Measurements from ENCODE around the gene ADARB2.

Gene ADARB2

DNA sequence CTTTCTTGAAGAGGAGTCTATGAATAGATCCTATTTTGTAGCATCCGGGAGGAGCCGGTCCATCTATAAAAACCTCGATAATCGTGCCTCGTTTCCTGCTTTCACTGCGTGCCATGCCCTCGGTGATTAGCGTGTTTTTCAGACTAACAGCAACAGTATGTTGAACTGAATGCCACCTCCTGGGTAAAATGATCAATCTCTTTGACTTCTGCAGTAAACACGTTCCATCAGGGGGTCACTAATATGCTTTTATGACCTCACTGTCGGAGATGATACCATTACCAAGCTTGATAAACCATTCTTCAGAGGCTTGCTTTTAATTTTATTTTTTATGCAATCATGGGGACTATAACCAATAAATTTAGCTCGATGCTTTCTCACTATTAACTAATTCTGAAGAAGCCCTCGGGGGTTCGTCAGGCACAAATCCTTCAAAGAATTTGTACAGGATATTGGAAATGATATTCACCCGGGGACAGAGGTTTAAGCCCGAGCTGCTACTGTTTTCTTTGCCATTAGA lies 228.3 kb downstream of the ADARB2 start:
- no peak overlapping the region for H3K4me3 ChIP-seq (ENCODE audit: low read depth, low read length)

GRCh38 chr10:1508096-1508495 lies 229.2 kb downstream of the ADARB2 start:
- H3K4me3 ChIP-seq (ENCODE audit: low read depth, low read length): no peak overlapping the region

DNA sequence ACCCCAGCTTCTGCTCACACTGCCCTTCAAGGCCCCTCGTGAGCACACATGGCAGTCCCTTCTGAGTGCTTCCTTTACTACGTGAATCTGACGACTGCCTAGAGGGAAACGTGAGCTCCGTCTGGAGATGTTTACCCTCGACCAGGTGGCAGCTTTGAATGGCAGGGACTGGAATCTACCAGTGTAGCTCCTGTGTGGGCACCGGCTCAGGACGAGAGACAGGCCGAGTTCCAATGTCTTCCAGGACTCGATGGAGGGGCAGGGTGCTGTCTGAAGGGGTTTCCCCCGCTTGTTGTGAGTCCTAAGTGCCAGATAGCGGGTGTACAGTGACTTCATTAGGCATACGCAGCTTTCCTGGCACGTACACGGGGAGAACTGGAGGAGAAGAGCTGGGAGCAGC lies 229.9 kb downstream of the ADARB2 start:
- no peak overlapping the region for H3K4me3 ChIP-seq (ENCODE audit: low read depth, low read length)

DNA sequence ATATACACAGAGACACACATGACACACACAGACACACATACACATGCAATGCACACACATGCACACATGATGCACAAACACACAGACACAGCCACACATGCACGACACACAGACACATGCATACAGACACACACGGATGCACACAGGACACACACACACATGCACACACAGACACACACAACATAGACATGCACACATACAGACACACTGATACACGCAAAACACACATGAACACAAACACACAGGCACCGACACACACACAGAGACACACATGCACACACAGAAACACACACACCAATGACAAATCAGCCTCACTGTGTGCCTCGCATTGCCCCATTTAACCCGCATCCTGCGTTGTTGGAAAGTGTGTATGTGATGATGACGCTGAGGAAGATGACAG lies 232.4 kb downstream of the ADARB2 start:
- H3K4me3 ChIP-seq (ENCODE audit: low read depth, low read length): no peak overlapping the region

DNA sequence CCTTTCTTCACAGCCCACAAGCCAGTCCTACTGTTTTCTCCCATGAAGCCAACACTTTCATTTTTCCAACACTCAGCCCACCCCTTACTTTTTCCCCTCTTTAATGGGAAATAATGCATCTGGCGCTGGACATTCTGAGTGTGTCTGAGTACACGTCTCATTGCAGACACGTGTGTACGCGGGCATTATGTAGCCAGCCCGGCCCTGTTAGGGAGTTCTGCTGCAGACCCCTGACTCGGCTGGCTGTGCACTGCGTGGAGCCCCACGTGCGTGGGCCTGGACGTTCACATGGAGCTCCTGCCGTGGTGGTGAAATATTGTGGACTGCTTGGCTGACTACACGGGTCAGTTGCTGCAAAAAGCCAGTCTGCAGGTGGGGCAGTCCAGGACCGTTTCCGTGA lies 233.0 kb downstream of the ADARB2 start:
- no peak overlapping the region for H3K4me3 ChIP-seq (ENCODE audit: low read depth, low read length)

GRCh38 chr10:1502451-1502850 lies 234.9 kb downstream of the ADARB2 start:
- H3K4me3 ChIP-seq (ENCODE audit: low read depth, low read length): no peak overlapping the region

GRCh38 chr10:1499359-1499957 lies 237.9 kb downstream of the ADARB2 start:
- no peak overlapping the region for H3K4me3 ChIP-seq (ENCODE audit: low read depth, low read length)

- no peak overlapping the region for H3K4me3 ChIP-seq (ENCODE audit: low read depth, low read length)
Measured at GRCh38 chr10:1498746-1499358, 238.5 kb downstream of the ADARB2 start.

GRCh38 chr10:1495915-1496517 lies 241.3 kb downstream of the ADARB2 start:
- H3K4me3 ChIP-seq (ENCODE audit: low read depth, low read length): no peak overlapping the region

GRCh38 chr10:1492641-1493040 lies 244.7 kb downstream of the ADARB2 start:
- H3K4me3 ChIP-seq (ENCODE audit: low read depth, low read length): no peak overlapping the region

- H3K4me3 ChIP-seq (ENCODE audit: low read depth, low read length): no peak overlapping the region
Measured at GRCh38 chr10:1491901-1492300, 245.4 kb downstream of the ADARB2 start.

- H3K4me3 ChIP-seq (ENCODE audit: low read depth, low read length): no peak overlapping the region
Measured at GRCh38 chr10:1489801-1490200, 247.5 kb downstream of the ADARB2 start.

GRCh38 chr10:1488970-1489548 lies 248.3 kb downstream of the ADARB2 start:
- no peak overlapping the region for H3K4me3 ChIP-seq (ENCODE audit: low read depth, low read length)

DNA sequence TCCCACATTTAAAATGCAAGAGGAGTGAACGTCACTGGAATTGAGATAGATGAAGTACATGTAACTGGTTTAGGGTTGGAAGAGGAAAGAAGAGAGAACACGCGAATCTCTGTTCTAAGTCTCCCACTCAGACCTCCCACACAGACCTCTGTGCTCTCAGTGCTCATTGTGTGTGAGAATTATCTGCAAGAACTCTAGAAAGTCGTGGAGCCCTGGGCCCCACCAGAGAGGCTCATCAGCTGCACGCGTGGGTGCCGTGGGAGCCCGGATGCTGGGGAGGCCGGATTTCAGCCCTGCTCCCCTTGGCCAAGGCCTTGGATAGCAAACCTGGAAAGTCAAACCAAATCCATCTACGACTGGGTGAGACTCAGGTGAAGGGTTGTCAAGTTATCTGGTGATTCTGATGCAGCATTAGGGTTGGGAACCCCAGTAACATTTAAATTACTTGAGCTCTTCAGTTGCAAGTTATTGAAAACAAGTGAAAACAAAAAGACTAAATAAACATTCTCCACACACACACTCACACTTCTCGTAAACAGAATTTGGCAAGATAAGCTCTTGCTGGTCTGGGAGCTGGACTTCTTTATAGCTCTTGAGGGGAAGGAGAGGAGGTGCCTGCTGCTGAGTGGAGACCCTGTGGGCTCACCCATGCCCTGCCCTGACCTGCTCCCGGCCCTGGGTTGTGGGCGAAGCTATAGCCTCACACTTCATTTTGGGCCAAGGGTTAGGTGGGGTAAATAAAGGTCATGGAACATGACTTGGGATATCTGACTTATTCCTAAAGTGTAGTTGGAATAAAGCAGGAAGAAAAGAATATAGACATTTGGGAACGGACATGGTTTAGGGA lies 250.3 kb downstream of the ADARB2 start:
- H3K4me3 ChIP-seq (ENCODE audit: low read depth, low read length): no peak overlapping the region

GRCh38 chr10:1485357-1485756 lies 252.0 kb downstream of the ADARB2 start:
- H3K4me3 ChIP-seq (ENCODE audit: low read depth, low read length): no peak overlapping the region

DNA sequence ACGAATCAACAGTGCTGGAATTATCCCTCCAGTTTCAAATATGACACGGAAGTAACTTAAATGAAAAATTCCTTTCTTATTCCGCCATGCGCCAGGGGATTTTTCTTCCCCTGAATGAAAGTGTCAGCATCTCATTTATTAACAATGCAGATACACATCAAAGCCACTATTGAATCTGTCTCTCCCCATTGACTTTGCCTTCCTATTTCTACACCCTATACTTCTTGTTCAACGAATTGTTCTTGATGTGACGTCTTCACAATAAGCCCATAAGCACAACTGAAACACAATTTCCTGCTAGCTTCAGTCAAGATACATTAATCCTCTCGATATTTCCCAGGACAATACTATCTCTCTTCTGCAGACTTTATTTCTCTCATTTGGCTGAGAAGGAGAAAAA lies 253.5 kb downstream of the ADARB2 start:
- H3K4me3 ChIP-seq (ENCODE audit: low read depth, low read length): no peak overlapping the region

- H3K4me3 ChIP-seq (ENCODE audit: low read depth, low read length): no peak overlapping the region
Measured at GRCh38 chr10:1483246-1483645, 254.1 kb downstream of the ADARB2 start.

DNA sequence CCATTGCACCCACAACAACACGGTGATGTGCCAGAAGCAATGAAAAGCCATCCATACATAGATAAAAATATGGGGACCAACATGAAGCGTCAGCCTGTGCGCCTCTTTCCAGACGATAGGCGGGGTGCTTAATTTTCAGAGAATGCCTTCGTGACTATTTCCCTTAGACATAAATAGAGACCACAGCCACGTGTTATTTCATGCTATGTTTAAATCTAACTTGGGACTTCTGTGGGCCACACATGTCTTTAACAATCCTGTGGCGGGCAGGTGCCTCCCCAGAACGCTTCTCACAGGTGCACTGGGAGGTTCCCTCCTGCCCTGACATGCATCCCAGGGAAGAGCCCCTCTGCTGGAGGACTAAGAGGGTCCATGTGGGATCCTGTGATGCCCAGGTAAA lies 259.7 kb downstream of the ADARB2 start:
- no peak overlapping the region for H3K4me3 ChIP-seq (ENCODE audit: low read depth, low read length)

GRCh38 chr10:1476455-1476803 lies 260.9 kb downstream of the ADARB2 start:
- no peak overlapping the region for H3K4me3 ChIP-seq (ENCODE audit: low read depth, low read length)

- no peak overlapping the region for H3K4me3 ChIP-seq (ENCODE audit: low read depth, low read length)
Measured at GRCh38 chr10:1475771-1476454, 261.4 kb downstream of the ADARB2 start.
